Coronary artery (tissue), 2 donors: ENCODE data around the gene GAP43.

Source experiments
- DNase-seq: peaks from one replicate; pipeline ENCODE4 v3.0.0-alpha.2; 2017; ENCODE audit warnings: low spot score
- H3K27ac ChIP-seq, 2 donors: fragments of 200-600 bp; sonication (generic); one replicate each; pipeline ENCODE4 v1.5.1; 2016 to 2019
- H3K4me3 ChIP-seq: fragments of 200-600 bp; sonication (generic); 2 replicates; pipeline ENCODE4 v1.5.1; 2016; ENCODE audit warnings: mild to moderate bottlenecking, moderate library complexity
- TF ChIP-seq, protein P1 (sequence below): fragments of 200-600 bp; sonication (generic); IDR thresholded peaks from one replicate; pipeline ENCODE4 v1.5.1; 2019; ENCODE audit warnings: antibody characterized with exemption

The GAP43 gene, protein sequence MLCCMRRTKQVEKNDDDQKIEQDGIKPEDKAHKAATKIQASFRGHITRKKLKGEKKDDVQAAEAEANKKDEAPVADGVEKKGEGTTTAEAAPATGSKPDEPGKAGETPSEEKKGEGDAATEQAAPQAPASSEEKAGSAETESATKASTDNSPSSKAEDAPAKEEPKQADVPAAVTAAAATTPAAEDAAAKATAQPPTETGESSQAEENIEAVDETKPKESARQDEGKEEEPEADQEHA

DNA sequence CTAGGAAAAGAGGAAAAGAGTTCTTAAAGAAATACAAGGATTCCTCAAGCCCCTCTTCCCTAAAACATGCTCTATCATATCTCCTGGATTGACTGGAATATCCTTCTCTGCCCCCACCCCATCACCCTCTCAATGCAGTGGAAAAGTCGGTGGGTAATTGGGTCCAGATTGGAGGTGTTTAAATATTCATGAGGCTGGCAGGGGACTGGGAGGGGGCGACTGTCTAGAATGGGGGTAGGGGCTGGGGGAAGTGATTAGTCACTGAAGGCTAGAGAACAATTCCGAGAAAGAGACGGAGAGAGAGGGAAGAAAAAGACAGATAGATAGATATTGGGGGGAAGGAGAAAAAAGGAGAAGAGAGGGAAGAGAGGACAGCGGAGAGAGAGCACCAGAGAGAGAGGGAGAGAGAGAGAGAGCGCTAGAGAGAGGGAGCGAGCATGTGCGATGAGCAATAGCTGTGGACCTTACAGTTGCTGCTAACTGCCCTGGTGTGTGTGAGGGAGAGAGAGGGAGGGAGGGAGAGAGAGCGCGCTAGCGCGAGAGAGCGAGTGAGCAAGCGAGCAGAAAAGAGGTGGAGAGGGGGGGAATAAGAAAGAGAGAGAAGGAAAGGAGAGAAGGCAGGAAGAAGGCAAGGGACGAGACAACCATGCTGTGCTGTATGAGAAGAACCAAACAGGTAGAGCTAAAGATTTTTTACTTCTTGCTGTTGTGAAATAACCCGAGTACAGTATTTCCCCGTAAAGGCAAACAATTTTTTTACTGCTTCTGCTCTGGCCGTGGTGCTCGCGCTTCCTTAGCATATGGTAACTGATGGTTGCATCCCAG, at the start of gene GAP43:
Gene GAP43, plus strand, starts transcription at position 467 of the 825 bp plus-strand sequence. Its CDS starts 180 bp downstream, at position 647.
- DNase-seq: peak; percentile 74
- TF ChIP-seq, protein P1, sequence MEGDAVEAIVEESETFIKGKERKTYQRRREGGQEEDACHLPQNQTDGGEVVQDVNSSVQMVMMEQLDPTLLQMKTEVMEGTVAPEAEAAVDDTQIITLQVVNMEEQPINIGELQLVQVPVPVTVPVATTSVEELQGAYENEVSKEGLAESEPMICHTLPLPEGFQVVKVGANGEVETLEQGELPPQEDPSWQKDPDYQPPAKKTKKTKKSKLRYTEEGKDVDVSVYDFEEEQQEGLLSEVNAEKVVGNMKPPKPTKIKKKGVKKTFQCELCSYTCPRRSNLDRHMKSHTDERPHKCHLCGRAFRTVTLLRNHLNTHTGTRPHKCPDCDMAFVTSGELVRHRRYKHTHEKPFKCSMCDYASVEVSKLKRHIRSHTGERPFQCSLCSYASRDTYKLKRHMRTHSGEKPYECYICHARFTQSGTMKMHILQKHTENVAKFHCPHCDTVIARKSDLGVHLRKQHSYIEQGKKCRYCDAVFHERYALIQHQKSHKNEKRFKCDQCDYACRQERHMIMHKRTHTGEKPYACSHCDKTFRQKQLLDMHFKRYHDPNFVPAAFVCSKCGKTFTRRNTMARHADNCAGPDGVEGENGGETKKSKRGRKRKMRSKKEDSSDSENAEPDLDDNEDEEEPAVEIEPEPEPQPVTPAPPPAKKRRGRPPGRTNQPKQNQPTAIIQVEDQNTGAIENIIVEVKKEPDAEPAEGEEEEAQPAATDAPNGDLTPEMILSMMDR: no peak
- H3K4me3 ChIP-seq: peak within 1 kb of the TSS; percentile 65
- H3K27ac ChIP-seq: no peak within 1 kb of the TSS

DNA sequence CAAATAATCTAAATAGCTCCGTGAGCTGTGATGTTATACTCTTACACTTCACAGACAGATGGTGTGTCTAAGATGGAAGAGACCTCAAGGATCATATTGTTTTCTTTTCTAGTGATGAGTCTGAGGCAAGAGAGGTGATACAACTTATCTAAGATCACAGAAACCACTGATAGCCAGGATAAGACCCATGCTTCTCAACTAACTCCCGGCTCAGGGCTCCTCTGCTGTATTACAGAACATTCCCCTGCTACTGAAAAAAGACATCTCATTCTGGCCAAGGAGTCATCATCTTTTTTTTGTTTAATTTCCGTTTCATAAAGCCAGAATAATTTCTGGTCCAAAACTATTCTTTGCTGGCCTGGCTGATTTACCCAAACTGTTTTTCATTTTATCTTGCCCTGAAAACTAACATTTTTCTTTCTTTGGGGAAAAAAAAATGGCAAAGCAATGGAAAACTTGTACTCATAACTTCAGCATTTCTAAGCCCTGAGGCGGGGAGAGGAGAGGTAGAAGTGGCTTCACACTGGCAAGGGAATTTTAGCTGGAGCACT, 46.9 kb upstream of the GAP43 start:
- DNase-seq: no peak
- Histone ChIP-seq H3K27ac (peak overlapping the region in 1 of 2 donors; percentile 23), H3K4me3 (no peak overlapping the region)
- TF ChIP-seq, protein P1: no peak

DNA sequence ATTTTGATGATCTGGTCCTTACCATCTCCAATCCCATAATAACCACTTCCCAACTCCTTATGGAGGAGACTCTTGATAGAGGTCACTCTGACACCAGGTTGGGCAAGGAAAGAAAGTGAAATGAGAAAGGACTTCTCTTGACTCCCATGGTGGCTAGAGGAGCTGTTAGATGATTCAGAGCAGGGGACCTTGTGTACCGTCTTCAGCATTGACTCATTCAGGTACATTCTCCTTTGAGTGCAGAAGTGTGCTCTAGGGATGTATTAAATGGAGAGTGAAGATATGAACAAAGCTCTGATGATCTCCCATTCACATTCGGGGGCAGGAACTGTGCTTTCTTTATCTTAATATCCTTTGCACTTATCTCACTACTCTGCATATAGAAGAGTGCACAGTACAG, 46.3 kb upstream of the GAP43 start:
- H3K4me3 ChIP-seq: no peak overlapping the region
- DNase-seq: no peak
- TF ChIP-seq, protein P1: no peak
- peak overlapping the region in 1 of 2 donors; percentile 23 for H3K27ac ChIP-seq

DNA sequence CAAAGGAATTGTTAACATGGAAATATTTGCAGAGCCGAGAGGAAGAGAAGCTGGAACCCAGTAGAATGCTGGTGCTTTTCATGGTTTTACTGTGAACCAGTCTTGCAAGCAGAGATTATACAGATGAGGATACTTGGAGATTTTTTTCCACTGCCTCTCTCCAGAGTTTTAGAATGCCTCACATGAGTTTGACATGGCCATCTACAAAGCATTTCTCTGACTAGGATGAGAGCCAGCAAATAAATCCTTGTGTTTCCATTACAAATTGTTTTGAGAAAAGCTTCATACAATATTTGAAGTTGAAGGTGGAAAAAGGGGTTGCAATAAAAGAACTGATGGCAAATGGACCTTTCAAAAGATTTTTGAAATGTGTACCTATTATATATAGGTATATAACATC, 45.0 kb upstream of the GAP43 start:
- no peak overlapping the region for H3K27ac ChIP-seq
- no peak overlapping the region for H3K4me3 ChIP-seq
- TF ChIP-seq, protein P1: no peak
- no peak for DNase-seq

DNA sequence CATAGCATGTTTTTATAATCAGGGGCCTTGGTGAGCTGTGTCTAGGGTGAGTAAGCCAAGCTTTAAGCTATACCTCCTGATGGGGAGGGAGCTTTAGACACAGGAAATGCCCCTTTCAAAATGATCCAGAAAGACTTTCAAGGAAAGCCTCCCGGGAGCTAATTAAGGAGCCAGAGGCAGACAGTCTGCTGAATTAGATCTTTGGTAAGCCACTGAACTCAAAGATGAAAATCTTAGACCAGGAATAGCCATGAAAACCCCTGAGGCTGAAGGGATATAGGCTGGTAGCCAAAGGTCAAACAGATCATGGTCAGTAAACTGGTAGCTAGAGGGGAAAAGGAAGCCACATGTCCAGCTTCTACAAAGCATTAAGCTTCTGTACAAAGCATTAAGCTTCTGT, 42.7 kb upstream of the GAP43 start:
- TF ChIP-seq, protein P1: no peak
- H3K27ac ChIP-seq: no peak overlapping the region
- H3K4me3 ChIP-seq: no peak overlapping the region
- DNase-seq: no peak

DNA sequence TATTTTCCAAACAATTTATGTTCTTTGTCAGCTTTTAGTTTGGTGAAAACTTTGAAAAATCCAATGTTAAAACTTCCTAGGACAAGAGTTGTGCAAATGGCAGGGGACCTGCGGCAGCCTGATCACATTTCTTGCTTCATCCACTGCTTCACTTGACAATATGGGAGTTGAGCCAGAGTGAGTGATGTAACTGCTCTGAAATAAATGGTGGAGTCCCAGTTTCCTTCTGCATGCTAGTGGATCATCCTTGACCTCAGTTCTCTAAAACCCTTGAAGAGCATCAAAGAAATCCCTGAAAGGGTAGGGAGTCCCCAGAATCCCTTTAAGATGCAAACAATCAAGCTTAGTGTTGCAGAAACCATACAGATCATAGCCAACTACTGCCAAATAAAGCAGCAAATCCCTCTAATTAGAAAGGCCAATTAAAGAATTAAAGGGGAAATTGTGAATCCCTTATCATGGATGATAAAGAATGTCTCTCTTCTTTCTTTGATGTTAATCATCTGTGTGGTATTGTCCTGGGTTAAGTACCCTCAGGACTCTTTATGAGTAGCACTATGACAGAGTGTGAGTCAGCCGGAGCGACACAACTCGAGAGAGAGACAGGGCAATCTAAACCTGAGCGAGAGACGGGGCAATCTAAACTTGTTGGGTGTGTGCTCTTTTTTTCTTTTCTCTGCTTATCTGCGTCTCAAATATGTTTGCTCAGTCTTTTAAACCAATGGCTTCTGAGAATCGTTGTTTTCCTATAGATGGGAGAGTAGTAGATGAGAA, 41.8 kb upstream of the GAP43 start:
- no peak for DNase-seq
- TF ChIP-seq, protein P1: no peak
- H3K4me3 ChIP-seq: no peak overlapping the region

More for the DNA sequence above, 41.8 kb upstream of the GAP43 start:
- H3K27ac ChIP-seq: no peak overlapping the region
